K562 (cell line): Measurements from ENCODE around the gene IFNAR2. TPM values are rescaled to one million over a fixed set of nuclear protein-coding genes. Genes with fewer than 3 reads are reported as not detected.

Source experiments
- ATAC-seq: fragments of 200-7000 bp; cut with Tn5 transposase; 3 replicates; pipeline ENCODE4 v1.9.1; 2020; ENCODE audit warnings: moderate library complexity
- BruUV-seq: library from RNA; stranded (reverse); fragments of 400-500 nt; replicated peaks from 2 replicates; lab custom pipeline; 2021; lab: Mats Ljungman, UMichigan
- CTCF ChIA-PET: fragments of 300-600 bp; formaldehyde crosslinking; extraction: SDS; loops from one replicate; lab custom pipeline; 2021; ENCODE audit warnings: low intra/inter-chr PET ratio; lab: Yijun Ruan, JAX
- POLR2A ChIA-PET: fragments of 300-600, 350-650 bp; sonication (Branson Sonifier 250); formaldehyde crosslinking; extraction: SDS; loops from one replicate; lab custom pipeline; 2021; ENCODE audit warnings: antibody characterized with exemption, inconsistent platforms; lab: Yijun Ruan, JAX
- DNase-seq, 4 experiments: peaks; one replicate each; pipeline versions ENCODE4 v3.0.0 to v3.0.0-alpha.2; 2011 to 2018; ENCODE audit warnings: low spot score in 3 of 4, mixed read lengths in 3 of 4; ENCODE audit errors: extremely low read depth in 1 of 4
- FAIRE-seq: peaks from 2 replicates; lab custom pipeline; 2011; peaks lifted over from hg19 to GRCh38; lab: Jason Lieb, UNC
- H2AFZ ChIP-seq: 2 replicates; pipeline ENCODE4 v1.6.0; 2011; ENCODE audit warnings: low read depth, low read length, control low read depth, inconsistent platforms
- H3K27ac ChIP-seq: fragments of 200-600 bp; 3 replicates; pipeline ENCODE4 v1.8.0; 2011; ENCODE audit warnings: low read depth, mild to moderate bottlenecking, control low read depth, inconsistent platforms, low read length, moderate library complexity, mixed read lengths; ENCODE audit errors: extremely low read depth
- H3K27me3 ChIP-seq, 2 experiments: fragments of 300-600 bp in 1 of 2; 2 replicates in 1 of 2; 3 replicates in 1 of 2; pipeline versions ENCODE4 v1.6.0 to v1.8.0; 2011; ENCODE audit warnings: inconsistent platforms in 2 of 2, low read length in 2 of 2, mild to moderate bottlenecking in 1 of 2, mixed read lengths in 1 of 2, moderate library complexity in 1 of 2; ENCODE audit not compliant: control insufficient read depth in 2 of 2, insufficient read depth in 2 of 2
- H3K36me3 ChIP-seq: fragments of 300-600 bp; 3 replicates; pipeline ENCODE4 v1.8.0; 2011; ENCODE audit warnings: mild to moderate bottlenecking, low read length, inconsistent platforms; ENCODE audit not compliant: control insufficient read depth, insufficient read depth
- H3K4me1 ChIP-seq, 2 experiments: fragments of 200-600 bp in 1 of 2; replicated peaks in 1 of 2; 2 replicates in 1 of 2; 3 replicates in 1 of 2; pipeline versions ENCODE4 v1.5.1 to v1.8.0; 2011; ENCODE audit warnings: inconsistent platforms in 2 of 2, low read length in 2 of 2, mild to moderate bottlenecking in 1 of 2, mixed read lengths in 1 of 2, moderate library complexity in 1 of 2; ENCODE audit not compliant: control insufficient read depth in 2 of 2, insufficient read depth in 2 of 2
- H3K4me2 ChIP-seq: 2 replicates; pipeline ENCODE4 v1.6.1; 2011; ENCODE audit warnings: low read length, control low read depth, inconsistent platforms, mixed read lengths; ENCODE audit not compliant: insufficient read depth
- H3K4me3 ChIP-seq: fragments of 200-600 bp; sonication (generic), shearing (Covaris generic); 2 replicates; pipeline ENCODE4 v1.5.1; 2016; ENCODE audit warnings: control low read depth, inconsistent platforms
- H3K79me2 ChIP-seq: fragments of 200-600 bp; 3 replicates; pipeline ENCODE4 v1.8.0; 2011; ENCODE audit warnings: low read length, inconsistent platforms; ENCODE audit not compliant: control insufficient read depth, insufficient read depth
- H3K9ac ChIP-seq, 2 experiments: 2 replicates each; pipeline versions ENCODE4 v1.6.0 to v1.6.1; 2011; ENCODE audit warnings: low read depth in 2 of 2, low read length in 2 of 2, control low read depth in 1 of 2, inconsistent platforms in 1 of 2, mild to moderate bottlenecking in 1 of 2, mixed read lengths in 1 of 2; ENCODE audit not compliant: insufficient read depth in 1 of 2
- H3K9me1 ChIP-seq: one replicate; pipeline ENCODE4 v1.6.0; 2011; ENCODE audit warnings: inconsistent platforms, mild to moderate bottlenecking, low read length, moderate library complexity; ENCODE audit not compliant: control insufficient read depth, insufficient read depth
- H3K9me3 ChIP-seq: replicated peaks from 2 replicates; pipeline ENCODE4 v1.5.1; 2011; ENCODE audit warnings: low read depth, low read length, inconsistent platforms; ENCODE audit not compliant: control insufficient read depth, insufficient read depth
- H4K20me1 ChIP-seq: replicated peaks from 2 replicates; pipeline ENCODE4 v1.6.1; 2011; ENCODE audit warnings: low read length, inconsistent platforms, mixed read lengths; ENCODE audit not compliant: control insufficient read depth, insufficient read depth
- ADNP ChIP-seq: fragments of 200-800 bp; sonication (Bioruptor generic); IDR thresholded peaks from 2 replicates; pipeline ENCODE4 v1.6.1; 2016; ENCODE audit warnings: missing genetic modification characterization, missing compliant biosample characterization
- ARID2 ChIP-seq: fragments of 450-650 bp; IDR thresholded peaks from 2 replicates; pipeline ENCODE4 v1.6.1; 2017; ENCODE audit warnings: antibody characterized with exemption, mild to moderate bottlenecking
- BRF1 ChIP-seq: IDR thresholded peaks from 3 replicates; pipeline ENCODE4 v1.6.1; 2011; ENCODE audit warnings: borderline replicate concordance, mild to moderate bottlenecking; ENCODE audit not compliant: insufficient read length; ENCODE audit errors: extremely low read depth
- CBX2 ChIP-seq: fragments of 200-600 bp; sonication (generic); IDR thresholded peaks from one replicate; pipeline ENCODE4 v1.6.1; 2012; ENCODE audit warnings: mild to moderate bottlenecking, low read length, inconsistent platforms; ENCODE audit not compliant: insufficient read depth, poor library complexity, severe bottlenecking
- CBX5 ChIP-seq: IDR thresholded peaks from 2 replicates; pipeline ENCODE4 v1.6.1; 2014; ENCODE audit warnings: low read depth, borderline replicate concordance
- ETV5 ChIP-seq: sonication (generic); formaldehyde crosslinking; IDR thresholded peaks from 2 replicates; pipeline ENCODE4 v1.4.0; 2020; ENCODE audit warnings: low read depth, mild to moderate bottlenecking, missing genetic modification reagents
- FOS ChIP-seq: IDR thresholded peaks from 3 replicates; pipeline ENCODE4 v1.6.1; 2011; ENCODE audit not compliant: insufficient read length; ENCODE audit errors: extremely low read depth
- HDAC6 ChIP-seq: IDR thresholded peaks from 2 replicates; pipeline ENCODE4 v1.6.1; 2012; ENCODE audit warnings: low read depth, mild to moderate bottlenecking, control low read depth, inconsistent platforms, low read length, moderate library complexity
- PHF21A ChIP-seq: fragments of 450-650 bp; IDR thresholded peaks from 2 replicates; pipeline ENCODE4 v1.6.1; 2017; ENCODE audit warnings: low read depth, borderline replicate concordance
- RBM39 ChIP-seq: fragments of 200-400 bp; formaldehyde crosslinking; optimal IDR thresholded peaks from 2 replicates; pipeline ENCODE3; 2018; ENCODE audit warnings: low read depth, low read length
- SOX6 ChIP-seq: fragments of 450-650 bp; IDR thresholded peaks from 2 replicates; pipeline ENCODE4 v1.6.1; 2014; ENCODE audit warnings: mild to moderate bottlenecking
- TEAD4 ChIP-seq, 2 experiments: sonication (generic) in 1 of 2; formaldehyde crosslinking in 1 of 2; IDR thresholded peaks; 2 replicates each; pipeline versions ENCODE4 v1.6.1 to v1.8.0; 2012 to 2022; ENCODE audit warnings: borderline replicate concordance in 1 of 2, inconsistent platforms in 1 of 2, low read length in 1 of 2, mild to moderate bottlenecking in 1 of 2, missing genetic modification reagents in 1 of 2
- TSC22D4 ChIP-seq: fragments of 450-650 bp; IDR thresholded peaks from 2 replicates; pipeline ENCODE4 v1.6.1; 2016; ENCODE audit warnings: missing genetic modification characterization, missing biosample characterization, control low read depth
- U2AF1 ChIP-seq: fragments of 200-400 bp; formaldehyde crosslinking; optimal IDR thresholded peaks from 2 replicates; pipeline ENCODE3; 2017; ENCODE audit warnings: mild to moderate bottlenecking, low read depth, low read length, moderate library complexity
- WHSC1 ChIP-seq: IDR thresholded peaks from one replicate; pipeline ENCODE4 v1.6.1; 2012; ENCODE audit warnings: low read length, control low read depth, inconsistent platforms
- ZBTB12 ChIP-seq: fragments of 250-450 bp; sonication (Bioruptor Pico); IDR thresholded peaks from 2 replicates; pipeline ENCODE4 v1.4.0; 2020
- ZBTB17 ChIP-seq: fragments of 450-650 bp; formaldehyde crosslinking; IDR thresholded peaks from 2 replicates; pipeline ENCODE4 v1.4.0; 2020; ENCODE audit warnings: mild to moderate bottlenecking
- ZBTB43 ChIP-seq: sonication (generic); formaldehyde crosslinking; IDR thresholded peaks from 2 replicates; pipeline ENCODE4 v1.8.0; 2023; ENCODE audit warnings: mild to moderate bottlenecking, missing genetic modification reagents
- ZEB2 ChIP-seq: fragments of 450-650 bp; IDR thresholded peaks from 2 replicates; pipeline ENCODE4 v1.6.1; 2016
- ZNF174 ChIP-seq: fragments of 250-450 bp; sonication (Bioruptor Pico); IDR thresholded peaks from 2 replicates; pipeline ENCODE4 v1.4.0; 2020; ENCODE audit warnings: mild to moderate bottlenecking
- WGBS: fragments of 100-300 bp; shearing (Covaris generic); methylation state at CpG from one replicate; pipeline ENCODE4 v1.1.6; 2016; ENCODE audit warnings: low coverage, mixed read lengths; ENCODE audit not compliant: insufficient coverage; ENCODE audit errors: missing lambda C conversion rate; 5-methylcytosine and 5-hydroxymethylcytosine counted together
- in situ Hi-C: fragments of 300-500 bp; cut with MboI; formaldehyde crosslinking; loops from 4 replicates; pipeline ENCODE4 v1.15.0; 2018; ENCODE audit warnings: inconsistent platforms, mixed read lengths
- intact Hi-C: fragments of 100-400 bp; cut with micrococcal nuclease; formaldehyde crosslinking; loops from 2 replicates; pipeline ENCODE4 v1.14.2; 2022
- polyA plus RNA-seq, 8 experiments: library from polyadenylated mRNA; depleted of rRNA in 4 of 8; stranded (reverse) in 5 of 8; unstranded in 3 of 8; fragments of >200 nt; fragmentation: Nextera tagmentation in 2 of 8; fragmentation: Illumina TruSeq in 1 of 8; extraction: Ambion mirVana in 2 of 8; extraction: Trizol in 1 of 8; gene quantifications; 2 replicates each; pipeline versions ENCODE4 v1.2.1 to v1.2.3, GENCODE V29; 2011 to 2014; ENCODE audit warnings: inconsistent platforms in 1 of 8, missing spikeins in 1 of 8
- total RNA-seq, 7 experiments: library from RNA; depleted of rRNA in 6 of 7; stranded (reverse); fragments of >200 nt in 6 of 7; fragmentation: Illumina TruSeq in 2 of 7; extraction: Trizol in 2 of 7; gene quantifications; 2 replicates each; pipeline versions ENCODE4 v1.2.1 to v1.2.3, GENCODE V29; 2011 to 2021; ENCODE audit warnings: low replicate concordance in 1 of 7

The IFNAR2 gene
- total and polyA plus RNA-seq, 9 of the 15 experiments (the other 6 are each of a cell fraction or from before 2014, with no cell fraction given): 1.7 to 48.3 (median 8.4) TPM

- TF ChIP-seq HDAC6 (no peak), FOS (no peak), ZBTB12 (no peak), WHSC1 (no peak), U2AF1 (no peak), ARID2 (no peak), CBX5 (no peak), ZNF174 (CRISPR knock-in tag) (no peak)
Measured at GRCh38 chr21:33211732-33212131, 18.0 kb upstream of the IFNAR2 start (continued).

GRCh38 chr21:33212159-33212851, 17.4 kb upstream of the IFNAR2 start:
- ChIA-PET CTCF (no interaction called here), POLR2A (interaction anchor here (0.6 kb wide), 1 partner anchor 379 kb away, joined by 3 read pairs; no protein-coding TSS in a partner anchor)
- 16% methylated on average over 8 of the region's 8 CpGs for WGBS
- Histone ChIP-seq H4K20me1 (no peaks in the 10 kb centered on the region), H3K4me2 (peak overlapping the region; percentile 76), H3K27ac (peak overlapping the region; percentile 43; the same call in 1 of the 3 replicates), H3K4me1 (peaks cover 27 to 39% of the 10 kb centered on the region in 2 experiments; a peak in 4 of 5 replicates), H2AFZ (peak overlapping the region; percentile 92), H3K9me3 (0 out of 2 replicates have a peak, but pooled peaks cover 3% of the 10 kb centered on the region), H3K9me1 (no peaks in the 10 kb centered on the region), H3K27me3 (no peaks in the 10 kb centered on the region), H3K4me3 (no peak overlapping the region), H3K9ac (peak overlapping the region in 1 of 2 experiments; percentile 72; a peak in 2 of 4 replicates), H3K79me2 (no peaks in the 10 kb centered on the region), H3K36me3 (no peaks in the 10 kb centered on the region)
- in situ Hi-C loops: no loop called here
- no TSS peak for BruUV-seq
- intact Hi-C loops: no loop called here
- ATAC-seq (peak; percentile 77), DNase-seq (peak in 2 of 4 experiments; percentile 43 to 83), FAIRE-seq (peak; percentile 85)
- TF ChIP-seq RBM39 (no peak), TSC22D4 (tag) (no peak), ETV5 (peak; percentile 56), TEAD4 (IDR thresholded peaks at IDR 0.05; ENCODE audit: low read length) (0 out of 2 replicates have a peak, but pooled peaks have one; percentile 23), TEAD4 (CRISPR knock-in tag; IDR thresholded peaks at IDR 0.05; ENCODE audit: borderline replicate concordance) (no peak), ZBTB17 (0 out of 2 replicates have a peak, but pooled peaks have one; percentile 79), SOX6 (peak; percentile 84), CBX2 (no peak), U2AF1 (no peak), ADNP (tag) (no peak), ZBTB43 (CRISPR knock-in tag) (no peak), ZEB2 (0 out of 2 replicates have a peak, but pooled peaks have one; percentile 23), PHF21A (no peak), BRF1 (no peak)
